OCI-LY7 (cell line): ENCODE measurements around the gene SRRM1. TPM values are rescaled to one million over a fixed set of nuclear protein-coding genes. Genes with fewer than 3 reads are reported as not detected.
A peak's percentile ranks its signal among the peaks of the same experiment; 100 is the strongest.

Experiments used
- BruUV-seq: library from RNA; stranded (reverse); fragments of 400-500 nt; replicated peaks from 2 replicates; lab custom pipeline; 2021; lab: Mats Ljungman, UMichigan
- CTCF ChIA-PET: fragments of 300-600 bp; sonication (Branson Sonifier 250); formaldehyde crosslinking; loops from one replicate; lab custom pipeline; 2022; ENCODE audit warnings: antibody characterized with exemption; ENCODE audit not compliant: unreplicated experiment; lab: Charles Lee
- POLR2A ChIA-PET: fragments of 300-600 bp; sonication (Branson Sonifier 250); formaldehyde crosslinking; loops from one replicate; lab custom pipeline; 2022; ENCODE audit warnings: antibody characterized with exemption; lab: Charles Lee
- DNase-seq: peaks from one replicate; pipeline ENCODE4 v3.0.0-alpha.2; 2015; ENCODE audit warnings: low spot score
- H2AFZ ChIP-seq: fragments of 200-600 bp; sonication (generic), shearing (Covaris generic); 2 replicates; pipeline ENCODE4 v1.6.1; 2014; ENCODE audit warnings: mild to moderate bottlenecking, antibody characterized with exemption, low read length, moderate library complexity
- H3K27ac ChIP-seq: fragments of 200-600 bp; sonication (generic); 2 replicates; pipeline ENCODE4 v1.5.1; 2014; ENCODE audit warnings: mixed run types, low read depth, mild to moderate bottlenecking, moderate library complexity, low read length, inconsistent platforms; ENCODE audit not compliant: poor library complexity, severe bottlenecking
- H3K36me3 ChIP-seq: fragments of 200-600 bp; sonication (generic); 2 replicates; pipeline ENCODE4 v1.6.1; 2014; ENCODE audit warnings: mild to moderate bottlenecking, antibody characterized with exemption, low read length, moderate library complexity, mixed read lengths; ENCODE audit not compliant: insufficient read depth
- H3K4me1 ChIP-seq: fragments of 200-600 bp; sonication (generic); 2 replicates; pipeline ENCODE4 v1.5.1; 2014; ENCODE audit warnings: mild to moderate bottlenecking, low read length; ENCODE audit not compliant: insufficient read depth, poor library complexity, severe bottlenecking
- H3K4me2 ChIP-seq: fragments of 200-600 bp; sonication (generic); 2 replicates; pipeline ENCODE4 v1.6.1; 2014; ENCODE audit warnings: mild to moderate bottlenecking, low read length
- H3K4me3 ChIP-seq: fragments of 200-600 bp; sonication (generic); 2 replicates; pipeline ENCODE4 v1.5.1; 2014; ENCODE audit warnings: mild to moderate bottlenecking, low read depth, low read length; ENCODE audit not compliant: poor library complexity, severe bottlenecking
- H3K79me2 ChIP-seq: fragments of 200-600 bp; sonication (generic); 2 replicates; pipeline ENCODE4 v1.6.1; 2016; ENCODE audit warnings: low read depth, mild to moderate bottlenecking, low read length, moderate library complexity, mixed read lengths; ENCODE audit not compliant: insufficient read depth
- H3K9me2 ChIP-seq: fragments of 200-600 bp; sonication (generic); 2 replicates; pipeline ENCODE4 v1.6.1; 2016; ENCODE audit warnings: mild to moderate bottlenecking, low read length, mixed read lengths; ENCODE audit not compliant: insufficient read depth
- H3K9me3 ChIP-seq: fragments of 200-600 bp; sonication (generic); 2 replicates; pipeline ENCODE4 v1.6.1; 2014; ENCODE audit warnings: mild to moderate bottlenecking, mixed run types, low read length, mixed read lengths
- H4K20me1 ChIP-seq: fragments of 200-600 bp; sonication (generic); 2 replicates; pipeline ENCODE4 v1.6.1; 2014; ENCODE audit warnings: mild to moderate bottlenecking, antibody characterized with exemption, low read length, moderate library complexity, mixed read lengths; ENCODE audit not compliant: insufficient read depth
- CTCF ChIP-seq: fragments of 200-600 bp; sonication (generic); conservative IDR thresholded peaks from 2 replicates; pipeline ENCODE4 v1.5.1; 2014; ENCODE audit warnings: mild to moderate bottlenecking, antibody characterized with exemption, low read length, moderate library complexity, mixed read lengths
- EZH2phosphoT487 ChIP-seq: fragments of 200-600 bp; sonication (generic); IDR thresholded peaks from 2 replicates; pipeline ENCODE4 v1.6.1; 2018; ENCODE audit warnings: low read depth, borderline replicate concordance, mild to moderate bottlenecking, mixed run types, antibody characterized with exemption, low read length, moderate library complexity, mixed read lengths
- intact Hi-C: fragments of 100-400 bp; cut with micrococcal nuclease; formaldehyde crosslinking; loops from one replicate; pipeline ENCODE4 v1.10.0; 2022; ENCODE audit not compliant: unreplicated experiment
- total RNA-seq, 2 experiments: library from RNA; depleted of rRNA in 1 of 2; stranded (reverse); fragments of >200 nt in 1 of 2; shearing (Covaris generic) in 1 of 2; gene quantifications; 2 replicates each; pipeline ENCODE4 v1.2.3, GENCODE V29; 2014 to 2022

Gene SRRM1
- total RNA-seq, 2 experiments from 2014 or later, result 78.5 to 251 TPM

DNA sequence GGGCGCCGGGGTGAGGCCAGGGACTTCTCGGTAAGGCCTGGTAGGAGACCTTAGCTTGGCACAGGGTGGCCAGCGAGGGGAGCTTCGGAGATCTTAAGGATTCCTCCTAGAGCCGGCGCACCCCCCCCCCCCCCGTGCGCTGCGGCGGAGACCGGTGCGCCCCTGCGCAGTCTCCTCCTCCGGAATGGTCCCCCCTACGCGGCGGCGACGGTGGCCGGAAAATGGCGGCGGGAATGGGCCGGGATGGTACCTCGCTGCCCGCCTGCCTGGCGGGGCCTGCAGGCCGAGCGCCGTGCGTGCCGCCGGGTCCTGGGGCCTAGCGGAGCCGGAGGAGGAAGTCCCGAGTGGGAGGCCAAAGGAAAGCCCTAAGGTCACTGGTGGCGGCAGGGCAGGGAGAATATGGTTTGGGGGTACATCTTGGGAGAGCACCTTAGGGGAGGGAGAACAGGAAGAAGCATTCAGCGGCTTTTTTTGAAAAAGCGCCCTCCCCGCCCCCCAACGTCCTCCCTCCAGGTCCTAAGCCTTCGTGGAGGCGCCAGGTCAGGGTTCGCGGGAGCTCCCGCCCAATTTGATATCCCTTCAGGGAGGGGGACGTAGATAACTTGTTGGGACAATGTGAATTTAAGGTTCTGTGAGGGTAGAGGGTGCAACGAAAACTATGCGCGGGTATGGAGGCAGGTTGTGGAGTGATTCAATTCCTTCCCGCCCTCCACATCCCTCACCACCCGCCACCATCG, 429 bp downstream of the SRRM1 start:
- Histone ChIP-seq H3K36me3 (peaks cover 52% of the 10 kb centered on the region), H3K27ac (peak overlapping the region; percentile 67), H3K9me2 (no peaks in the 10 kb centered on the region), H2AFZ (peak overlapping the region; percentile 35; the same call in 1 of the 2 replicates), H4K20me1 (peaks cover 36% of the 10 kb centered on the region), H3K4me3 (peak overlapping the region; percentile 83), H3K4me2 (peak overlapping the region; percentile 83), H3K4me1 (peaks cover 22% of the 10 kb centered on the region), H3K79me2 (peaks cover 54% of the 10 kb centered on the region), H3K9me3 (no peaks in the 10 kb centered on the region)
- peak; percentile 60 for DNase-seq
- no peak for TF ChIP-seq EZH2phosphoT487
- ChIA-PET CTCF (no interaction called here), POLR2A (interaction anchor here (2.0 kb wide), 1 partner anchor 445 kb away, joined by 4 read pairs; no protein-coding TSS in a partner anchor)
- intact Hi-C loops, result loop anchor here (2.0 to 5.0 kb wide), 2 partner anchors 141 to 456 kb away; partner anchors contain the start of genes IFNLR1 and RCAN3
- no TSS peak for BruUV-seq

DNA sequence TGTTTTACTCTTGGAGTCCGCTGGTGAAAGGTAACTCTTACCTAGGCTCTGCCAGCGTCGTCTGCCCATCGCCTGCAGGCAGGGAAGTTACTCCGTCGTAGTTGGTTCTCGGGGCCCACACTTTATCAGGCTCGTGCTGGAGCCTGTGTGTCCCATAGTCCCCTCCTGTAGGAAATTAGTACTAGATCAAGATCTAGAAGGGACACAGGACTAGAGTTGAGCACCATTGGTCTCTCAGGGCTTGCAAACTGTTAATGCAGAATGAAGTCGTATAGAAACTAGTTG, 940 bp downstream of the SRRM1 start:
- CTCF ChIA-PET, result no interaction called here
- peaks cover 58% of the 10 kb centered on the region for H3K79me2 ChIP-seq

GRCh38 chr1:24648919-24649318, 5.8 kb downstream of the SRRM1 start:
- Histone ChIP-seq H3K79me2 (peaks cover 76% of the 10 kb centered on the region), H3K4me3 (no peak overlapping the region), H3K36me3 (peaks cover 99% of the 10 kb centered on the region), H4K20me1 (peaks cover 40% of the 10 kb centered on the region), H3K9me3 (no peaks in the 10 kb centered on the region), H2AFZ (no peak overlapping the region), H3K27ac (no peak overlapping the region), H3K4me2 (no peak overlapping the region), H3K9me2 (no peaks in the 10 kb centered on the region), H3K4me1 (peaks cover 15% of the 10 kb centered on the region)
- intact Hi-C loops, result no loop called here
- CTCF ChIA-PET, result no interaction called here
- TF ChIP-seq EZH2phosphoT487, result no peak
- TF ChIP-seq CTCF, result no peak
- no TSS peak for BruUV-seq
- DNase-seq, result no peak
- POLR2A ChIA-PET, result interaction anchor here (0.6 kb wide), 1 partner anchor 788 kb away, joined by 3 read pairs; no protein-coding TSS in a partner anchor

More for the DNA sequence above, 940 bp downstream of the SRRM1 start:
- peak overlapping the region; percentile 67 for H3K27ac ChIP-seq
- H4K20me1 ChIP-seq, result peaks cover 37% of the 10 kb centered on the region
- peak; percentile 38 for DNase-seq
- no TSS peak for BruUV-seq
- TF ChIP-seq CTCF, result no peak
- no peak for TF ChIP-seq EZH2phosphoT487
- no peaks in the 10 kb centered on the region for H3K9me3 ChIP-seq
- H3K36me3 ChIP-seq, result peaks cover 57% of the 10 kb centered on the region
- POLR2A ChIA-PET, result interaction anchor here (1.0 kb wide), 1 partner anchor 21 kb away, joined by 3 read pairs; no protein-coding TSS in a partner anchor
- peak overlapping the region; percentile 83 for H3K4me2 ChIP-seq
- H3K4me3 ChIP-seq, result peak overlapping the region; percentile 83
- no peak overlapping the region for H2AFZ ChIP-seq
- intact Hi-C loops, result loop anchor here (5.0 kb wide), 1 partner anchor 457 kb away; the partner anchor contains the start of gene IFNLR1
- H3K4me1 ChIP-seq, result peaks cover 22% of the 10 kb centered on the region
- no peaks in the 10 kb centered on the region for H3K9me2 ChIP-seq
